Muscle of back (tissue), 11 donors: ENCODE data around the gene PIAS1. TPM values are rescaled to one million over a fixed set of nuclear protein-coding genes. Genes with fewer than 3 reads are reported as not detected.
"Not testable (repeated sequence)": the region's sequence is repeated elsewhere in the genome, so short reads cannot be mapped to it uniquely, and the experiment has no call there.

ENCODE experiments used
- DNase-seq, 3 donors: peaks; one replicate each; pipeline versions ENCODE4 v3.0.0 to v3.0.0-alpha.2; 2013
- polyA plus RNA-seq, 10 donors: library from polyadenylated mRNA; unstranded; fragments of 120-200 nt; gene quantifications; one replicate each; pipeline ENCODE4 v1.2.1, GENCODE V29; 2013; ENCODE audit not compliant: insufficient read length in 10 of 10

Gene PIAS1
- polyA plus RNA-seq, 10 donors, result 25.0 to 41.2 (median 28.5) TPM

- no peak for DNase-seq
Measured at GRCh38 chr15:68232449-68232848, 178.3 kb downstream of the PIAS1 start.

- no peak for DNase-seq
Measured at GRCh38 chr15:68232937-68233336, 178.8 kb downstream of the PIAS1 start.

GRCh38 chr15:68234060-68234459, 179.9 kb downstream of the PIAS1 start:
- no peak for DNase-seq

- DNase-seq, result not testable (repeated sequence)
Measured at GRCh38 chr15:68234520-68234919, 180.4 kb downstream of the PIAS1 start.

GRCh38 chr15:68235022-68235421, 180.9 kb downstream of the PIAS1 start:
- no peak for DNase-seq

- no peak for DNase-seq
Measured at GRCh38 chr15:68239025-68239424, 184.9 kb downstream of the PIAS1 start.

- no peak for DNase-seq
Measured at GRCh38 chr15:68241088-68241935, 187.2 kb downstream of the PIAS1 start.

Other genes starting within 250 kb of the PIAS1 start
- under 1 TPM; 0.21 to 0.65 (median 0.37) TPM for gene SKOR1, start 228.8 kb upstream of the PIAS1 start, polyA plus RNA-seq
- gene RNU6-1, start 214.3 kb upstream of the PIAS1 start, polyA plus RNA-seq, result not detected
- 1 to 10 TPM; 6.0 to 9.3 (median 7.3) TPM for gene CALML4, start 151.0 kb downstream of the PIAS1 start, polyA plus RNA-seq
- 10 to 100 TPM; 14.0 to 19.6 (median 16.7) TPM for gene CLN6, start 175.4 kb downstream of the PIAS1 start, polyA plus RNA-seq
- 10 to 100 TPM; 31.8 to 49.4 (median 38.8) TPM for gene FEM1B, start 223.4 kb downstream of the PIAS1 start, polyA plus RNA-seq